Loucy (cell line): ENCODE measurements around the gene ACAD10.
"Not testable (repeated sequence)": the region's sequence is repeated elsewhere in the genome, so short reads cannot be mapped to it uniquely, and the experiment has no call there.

Experiments used
- H2AFZ ChIP-seq: fragments of 200-600 bp; sonication (generic); 2 replicates; pipeline ENCODE4 v1.6.0; 2016; ENCODE audit warnings: antibody characterized with exemption, mild to moderate bottlenecking, low read length, moderate library complexity
- H3F3A ChIP-seq: fragments of 200-600 bp; 2 replicates; pipeline ENCODE4 v1.6.0; 2016; ENCODE audit warnings: antibody characterized with exemption, low read depth, mild to moderate bottlenecking
- H3K27me3 ChIP-seq: fragments of 200-600 bp; sonication (generic); 2 replicates; pipeline ENCODE4 v1.6.1; 2014; ENCODE audit warnings: low read length, mild to moderate bottlenecking; ENCODE audit not compliant: insufficient read depth, poor library complexity, severe bottlenecking
- H3K36me3 ChIP-seq: fragments of 200-600 bp; sonication (generic); 2 replicates; pipeline ENCODE4 v1.6.1; 2016; ENCODE audit warnings: low read length; ENCODE audit not compliant: insufficient read depth
- H3K4me1 ChIP-seq: fragments of 200-600 bp; sonication (generic); 2 replicates; pipeline ENCODE4 v1.5.1; 2014; ENCODE audit warnings: low read length, mild to moderate bottlenecking; ENCODE audit not compliant: insufficient read depth, poor library complexity, severe bottlenecking
- H3K4me2 ChIP-seq: fragments of 200-600 bp; sonication (generic); 2 replicates; pipeline ENCODE4 v1.6.0; 2014; ENCODE audit warnings: antibody characterized with exemption, low read length, low read depth, mild to moderate bottlenecking; ENCODE audit not compliant: poor library complexity, severe bottlenecking
- H3K4me3 ChIP-seq: fragments of 200-600 bp; sonication (generic); 2 replicates; pipeline ENCODE4 v1.5.1; 2014; ENCODE audit warnings: low read length, mild to moderate bottlenecking, mixed read lengths; ENCODE audit not compliant: poor library complexity, severe bottlenecking
- H3K79me2 ChIP-seq: fragments of 200-600 bp; sonication (generic); 2 replicates; pipeline ENCODE4 v1.6.1; 2014; ENCODE audit warnings: low read length; ENCODE audit not compliant: insufficient read depth
- H3K9ac ChIP-seq: fragments of 200-600 bp; sonication (generic); 2 replicates; pipeline ENCODE4 v1.6.0; 2014; ENCODE audit warnings: mild to moderate bottlenecking, low read depth, low read length, moderate library complexity; ENCODE audit not compliant: poor library complexity, severe bottlenecking
- H3K9me2 ChIP-seq: fragments of 200-600 bp; sonication (generic); replicated peaks from 2 replicates; pipeline ENCODE4 v1.6.1; 2016; ENCODE audit warnings: low read depth, low read length, mixed read lengths
- H3K9me3 ChIP-seq: fragments of 200-600 bp; sonication (generic); 2 replicates; pipeline ENCODE4 v1.6.1; 2014; ENCODE audit warnings: mild to moderate bottlenecking, antibody characterized with exemption, low read length, low read depth; ENCODE audit not compliant: insufficient read depth
- H4K20me1 ChIP-seq: fragments of 200-600 bp; sonication (generic); 2 replicates; pipeline ENCODE4 v1.6.0; 2014; ENCODE audit warnings: antibody characterized with exemption, low read length, mild to moderate bottlenecking; ENCODE audit not compliant: insufficient read depth, poor library complexity, severe bottlenecking
- CTCF ChIP-seq: fragments of 200-600 bp; sonication (generic); conservative IDR thresholded peaks from 2 replicates; pipeline ENCODE4 v1.5.1; 2014; ENCODE audit warnings: mild to moderate bottlenecking, antibody characterized with exemption, low read length
- EZH2phosphoT487 ChIP-seq: fragments of 200-600 bp; IDR thresholded peaks from 2 replicates; pipeline ENCODE4 v1.6.1; 2018; ENCODE audit warnings: antibody characterized with exemption, mild to moderate bottlenecking, moderate library complexity, borderline replicate concordance

The ACAD10 gene

GRCh38 chr12:111761099-111761498 lies 75.2 kb downstream of the ACAD10 start:
- TF ChIP-seq EZH2phosphoT487 (no peak), CTCF (no peak)
- Histone ChIP-seq H4K20me1 (no peaks in the 10 kb centered on the region), H3K27me3 (no peaks in the 10 kb centered on the region), H3K9ac (no peak overlapping the region), H3F3A (0 out of 2 replicates have a peak, but pooled peaks cover 4% of the 10 kb centered on the region), H3K9me3 (no peaks in the 10 kb centered on the region), H3K4me1 (peaks cover 34% of the 10 kb centered on the region), H3K36me3 (no peaks in the 10 kb centered on the region), H3K9me2 (no peaks in the 10 kb centered on the region), H2AFZ (no peak overlapping the region), H3K4me3 (no peak overlapping the region), H3K79me2 (no peaks in the 10 kb centered on the region), H3K4me2 (no peak overlapping the region)

- no peak overlapping the region for H2AFZ ChIP-seq
- H3K79me2 ChIP-seq: no peaks in the 10 kb centered on the region
- no peak for TF ChIP-seq EZH2phosphoT487
- no peak for TF ChIP-seq CTCF
- no peak overlapping the region for H3K9ac ChIP-seq
- no peak overlapping the region for H3K4me2 ChIP-seq
- no peaks in the 10 kb centered on the region for H3K9me3 ChIP-seq
- H3K9me2 ChIP-seq: no peaks in the 10 kb centered on the region
- no peaks in the 10 kb centered on the region for H4K20me1 ChIP-seq
- H3K36me3 ChIP-seq: no peaks in the 10 kb centered on the region
- H3K4me1 ChIP-seq: peaks cover 33% of the 10 kb centered on the region
- no peaks in the 10 kb centered on the region for H3K27me3 ChIP-seq
- no peak overlapping the region for H3K4me3 ChIP-seq
- H3F3A ChIP-seq: 0 out of 2 replicates have a peak, but pooled peaks cover 4% of the 10 kb centered on the region
These were observed 75.9 kb downstream of the ACAD10 start for GRCh38 chr12:111761706-111762105.

- peaks cover 15% of the 10 kb centered on the region for H3K4me1 ChIP-seq
- not testable (repeated sequence) for H3K9ac ChIP-seq, H3K9me3 ChIP-seq, H3F3A ChIP-seq, H3K79me2 ChIP-seq, H3K27me3 ChIP-seq, H3K4me2 ChIP-seq, H3K9me2 ChIP-seq, H3K36me3 ChIP-seq, H2AFZ ChIP-seq, H4K20me1 ChIP-seq, H3K4me3 ChIP-seq
These were observed 77.7 kb downstream of the ACAD10 start for GRCh38 chr12:111763552-111763951.

- Histone ChIP-seq H3K9me3 (no peaks in the 10 kb centered on the region), H3K27me3 (no peaks in the 10 kb centered on the region), H3K9me2 (no peaks in the 10 kb centered on the region), H3K4me3 (no peak overlapping the region), H4K20me1 (no peaks in the 10 kb centered on the region), H3K36me3 (no peaks in the 10 kb centered on the region), H3K9ac (no peak overlapping the region), H3K4me1 (peaks cover 10% of the 10 kb centered on the region), H3K4me2 (no peak overlapping the region), H2AFZ (no peak overlapping the region), H3F3A (0 out of 2 replicates have a peak, but pooled peaks cover 4% of the 10 kb centered on the region), H3K79me2 (no peaks in the 10 kb centered on the region)
- TF ChIP-seq EZH2phosphoT487 (no peak), CTCF (no peak)
These were observed 78.4 kb downstream of the ACAD10 start for GRCh38 chr12:111764120-111764821.
